DOHH2 (cell line): ENCODE results near the gene DAO.

Experiments
- H3F3A ChIP-seq: fragments of 200-600 bp; sonication (generic), shearing (Covaris generic); 2 replicates; pipeline ENCODE4 v1.6.0; 2016; ENCODE audit warnings: antibody characterized with exemption, mild to moderate bottlenecking; ENCODE audit not compliant: control insufficient read depth, insufficient read depth
- H3K27ac ChIP-seq: fragments of 200-600 bp; sonication (generic); 2 replicates; pipeline ENCODE4 v1.5.1; 2014; ENCODE audit warnings: low read depth, mild to moderate bottlenecking, low read length, moderate library complexity
- H3K27me3 ChIP-seq: fragments of 200-600 bp; sonication (generic); 2 replicates; pipeline ENCODE4 v1.6.1; 2014; ENCODE audit warnings: mild to moderate bottlenecking, low read length, mixed read lengths; ENCODE audit not compliant: control insufficient read depth
- H3K36me3 ChIP-seq: fragments of 200-600 bp; sonication (generic); 2 replicates; pipeline ENCODE4 v1.6.1; 2014; ENCODE audit warnings: mild to moderate bottlenecking, low read length, moderate library complexity, mixed read lengths; ENCODE audit not compliant: control insufficient read depth
- H3K4me1 ChIP-seq: fragments of 200-600 bp; sonication (generic); 2 replicates; pipeline ENCODE4 v1.6.1; 2014; ENCODE audit warnings: mild to moderate bottlenecking, low read length, mixed read lengths; ENCODE audit not compliant: control insufficient read depth
- H3K4me2 ChIP-seq: fragments of 200-600 bp; sonication (generic); 2 replicates; pipeline ENCODE4 v1.6.0; 2014; ENCODE audit warnings: mild to moderate bottlenecking, low read length, moderate library complexity
- H3K4me3 ChIP-seq: fragments of 200-600 bp; sonication (generic); 2 replicates; pipeline ENCODE4 v1.5.1; 2014; ENCODE audit warnings: mild to moderate bottlenecking, low read length, mixed read lengths
- H3K79me2 ChIP-seq: fragments of 200-600 bp; sonication (generic); 2 replicates; pipeline ENCODE4 v1.6.1; 2014; ENCODE audit warnings: mild to moderate bottlenecking, low read length, mixed read lengths; ENCODE audit not compliant: control insufficient read depth
- H3K9me2 ChIP-seq: fragments of 200-600 bp; sonication (generic); replicated peaks from 2 replicates; pipeline ENCODE4 v1.6.1; 2014; ENCODE audit warnings: mild to moderate bottlenecking, low read length, mixed read lengths; ENCODE audit not compliant: control insufficient read depth
- H3K9me3 ChIP-seq: fragments of 200-600 bp; sonication (generic); 2 replicates; pipeline ENCODE4 v1.6.1; 2014; ENCODE audit warnings: antibody characterized with exemption, low read length, mixed read lengths; ENCODE audit not compliant: control insufficient read depth, insufficient read depth
- H4K20me1 ChIP-seq: fragments of 200-600 bp; sonication (generic); 2 replicates; pipeline ENCODE4 v1.6.0; 2014; ENCODE audit warnings: low read depth, mild to moderate bottlenecking, antibody characterized with exemption, low read length, moderate library complexity; ENCODE audit not compliant: control insufficient read depth, insufficient read depth
- EZH2phosphoT487 ChIP-seq: fragments of 200-600 bp; sonication (generic); IDR thresholded peaks from 2 replicates; pipeline ENCODE4 v1.6.1; 2017; ENCODE audit warnings: borderline replicate concordance, mild to moderate bottlenecking, antibody characterized with exemption, low read length, moderate library complexity, mixed read lengths
- TF ChIP-seq, protein P1 (sequence below): fragments of 200-600 bp; sonication (generic); IDR thresholded peaks from one replicate; pipeline ENCODE4 v1.5.1; 2014; ENCODE audit warnings: antibody characterized with exemption, mild to moderate bottlenecking, low read depth, low read length; ENCODE audit not compliant: poor library complexity, severe bottlenecking

Gene DAO

DNA sequence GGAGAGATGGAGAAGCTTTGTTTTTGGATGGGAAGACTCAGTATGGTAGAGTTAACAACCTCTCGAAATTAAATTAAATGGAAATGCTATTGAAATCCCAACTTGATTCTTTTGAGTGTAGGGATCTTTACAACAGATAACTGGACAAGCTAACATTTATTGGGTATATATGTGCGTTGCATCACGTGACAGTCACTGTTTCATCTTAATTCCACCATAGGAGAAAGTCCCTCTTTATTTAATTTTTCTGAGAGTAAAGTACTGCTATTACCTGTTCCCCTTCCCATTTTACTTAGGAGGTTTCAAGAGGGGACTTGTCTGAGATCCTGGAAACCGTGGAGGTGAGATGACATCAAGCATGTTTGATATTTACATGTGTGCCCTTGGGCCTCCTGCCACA is 11.1 kb upstream of the DAO start:
- Histone ChIP-seq H3K36me3 (no peaks in the 10 kb centered on the region), H3K4me2 (no peak overlapping the region), H3F3A (no peaks in the 10 kb centered on the region), H3K27ac (no peak overlapping the region), H3K4me3 (no peak overlapping the region), H3K9me3 (no peaks in the 10 kb centered on the region), H4K20me1 (no peaks in the 10 kb centered on the region), H3K9me2 (no peaks in the 10 kb centered on the region), H3K4me1 (no peaks in the 10 kb centered on the region), H3K27me3 (no peaks in the 10 kb centered on the region), H3K79me2 (no peaks in the 10 kb centered on the region)
- TF ChIP-seq EZH2phosphoT487: no peak
- TF ChIP-seq, protein P1, sequence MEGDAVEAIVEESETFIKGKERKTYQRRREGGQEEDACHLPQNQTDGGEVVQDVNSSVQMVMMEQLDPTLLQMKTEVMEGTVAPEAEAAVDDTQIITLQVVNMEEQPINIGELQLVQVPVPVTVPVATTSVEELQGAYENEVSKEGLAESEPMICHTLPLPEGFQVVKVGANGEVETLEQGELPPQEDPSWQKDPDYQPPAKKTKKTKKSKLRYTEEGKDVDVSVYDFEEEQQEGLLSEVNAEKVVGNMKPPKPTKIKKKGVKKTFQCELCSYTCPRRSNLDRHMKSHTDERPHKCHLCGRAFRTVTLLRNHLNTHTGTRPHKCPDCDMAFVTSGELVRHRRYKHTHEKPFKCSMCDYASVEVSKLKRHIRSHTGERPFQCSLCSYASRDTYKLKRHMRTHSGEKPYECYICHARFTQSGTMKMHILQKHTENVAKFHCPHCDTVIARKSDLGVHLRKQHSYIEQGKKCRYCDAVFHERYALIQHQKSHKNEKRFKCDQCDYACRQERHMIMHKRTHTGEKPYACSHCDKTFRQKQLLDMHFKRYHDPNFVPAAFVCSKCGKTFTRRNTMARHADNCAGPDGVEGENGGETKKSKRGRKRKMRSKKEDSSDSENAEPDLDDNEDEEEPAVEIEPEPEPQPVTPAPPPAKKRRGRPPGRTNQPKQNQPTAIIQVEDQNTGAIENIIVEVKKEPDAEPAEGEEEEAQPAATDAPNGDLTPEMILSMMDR: no peak

DNA sequence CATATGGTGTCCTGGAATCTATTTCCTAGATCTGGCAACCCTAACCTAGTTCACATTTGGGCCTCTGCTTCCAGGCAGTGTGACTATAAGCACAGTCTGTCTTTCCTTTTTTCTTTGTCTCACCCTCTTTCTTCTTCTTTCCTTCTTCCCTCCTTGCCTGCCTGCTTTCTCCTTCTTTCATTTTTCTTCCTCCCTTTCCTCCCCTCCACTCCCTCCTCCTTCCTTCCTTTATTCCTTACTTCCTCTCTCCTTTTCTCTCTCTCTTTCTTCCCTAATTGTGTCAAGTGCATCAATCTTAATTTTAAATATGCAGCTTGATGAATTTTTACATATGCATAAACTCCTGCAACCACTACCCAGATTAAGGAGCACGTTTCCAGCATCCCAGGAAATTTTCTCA is 4.6 kb upstream of the DAO start:
- no peak for TF ChIP-seq EZH2phosphoT487
- TF ChIP-seq, protein P1: no peak
- H3F3A ChIP-seq: no peaks in the 10 kb centered on the region
- H3K9me2 ChIP-seq: no peaks in the 10 kb centered on the region

DNA sequence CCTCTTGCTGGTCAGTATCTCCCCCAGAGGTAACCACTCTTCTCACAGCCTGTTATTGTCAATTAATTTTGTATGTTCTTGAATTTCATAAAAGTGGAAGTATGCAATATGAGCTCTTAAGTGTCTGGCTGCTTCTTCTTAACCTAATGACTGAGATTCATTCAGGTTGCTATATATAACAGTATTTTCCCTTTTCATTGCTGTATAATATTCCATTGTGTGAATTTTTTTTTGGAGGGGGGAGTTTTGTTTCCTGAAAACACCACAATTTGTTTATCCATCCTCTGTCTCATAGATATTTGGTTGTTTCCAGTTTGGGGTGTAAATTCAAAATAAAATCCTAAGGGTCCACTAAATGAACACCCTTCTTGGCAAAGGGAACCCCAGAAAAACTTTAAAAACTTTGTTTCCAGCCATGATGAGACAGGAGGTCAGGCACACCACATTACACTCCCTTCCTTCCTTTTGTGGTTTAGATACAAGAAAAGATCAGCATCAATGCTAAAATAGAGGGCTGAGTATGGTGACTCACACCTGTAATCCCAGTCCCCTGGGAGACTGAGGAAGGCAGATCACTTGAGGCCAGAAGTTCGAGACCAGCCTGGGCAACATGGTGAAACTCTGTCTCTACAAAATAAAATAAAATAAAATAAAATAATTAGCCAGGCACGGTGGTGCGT is 4.1 kb upstream of the DAO start:
- TF ChIP-seq EZH2phosphoT487: no peak
- TF ChIP-seq, protein P1: no peak
- Histone ChIP-seq H3K9me2 (no peaks in the 10 kb centered on the region), H3K27me3 (0 out of 2 replicates have a peak, but pooled peaks cover 3% of the 10 kb centered on the region), H3K4me3 (no peak overlapping the region), H3K4me2 (no peak overlapping the region), H3K9me3 (no peaks in the 10 kb centered on the region), H3K27ac (no peak overlapping the region), H3K79me2 (no peaks in the 10 kb centered on the region), H4K20me1 (no peaks in the 10 kb centered on the region), H3K36me3 (no peaks in the 10 kb centered on the region), H3K4me1 (no peaks in the 10 kb centered on the region), H3F3A (no peaks in the 10 kb centered on the region)

More for the DNA sequence above, 4.6 kb upstream of the DAO start:
- no peaks in the 10 kb centered on the region for H4K20me1 ChIP-seq
- no peak overlapping the region for H3K4me3 ChIP-seq
- H3K4me1 ChIP-seq: no peaks in the 10 kb centered on the region
- H3K27ac ChIP-seq: no peak overlapping the region
- no peaks in the 10 kb centered on the region for H3K36me3 ChIP-seq
- 0 out of 2 replicates have a peak, but pooled peaks cover 3% of the 10 kb centered on the region for H3K27me3 ChIP-seq
- H3K4me2 ChIP-seq: no peak overlapping the region
- H3K9me3 ChIP-seq: no peaks in the 10 kb centered on the region
- H3K79me2 ChIP-seq: no peaks in the 10 kb centered on the region
